ENCODE measurements around the gene STUM. TPM values are rescaled to one million over a fixed set of nuclear protein-coding genes. Genes with fewer than 3 reads are reported as not detected.
"Not testable (repeated sequence)": the region's sequence is repeated elsewhere in the genome, so short reads cannot be mapped to it uniquely, and the experiment has no call there.

STUM gene
- total and polyA plus RNA-seq, 10 of the 15 experiments (the other 5 are each of a cell fraction or from before 2014, with no cell fraction given), result under 0.01 to 0.15 (median 0.09) TPM; not detected in 5

DNA sequence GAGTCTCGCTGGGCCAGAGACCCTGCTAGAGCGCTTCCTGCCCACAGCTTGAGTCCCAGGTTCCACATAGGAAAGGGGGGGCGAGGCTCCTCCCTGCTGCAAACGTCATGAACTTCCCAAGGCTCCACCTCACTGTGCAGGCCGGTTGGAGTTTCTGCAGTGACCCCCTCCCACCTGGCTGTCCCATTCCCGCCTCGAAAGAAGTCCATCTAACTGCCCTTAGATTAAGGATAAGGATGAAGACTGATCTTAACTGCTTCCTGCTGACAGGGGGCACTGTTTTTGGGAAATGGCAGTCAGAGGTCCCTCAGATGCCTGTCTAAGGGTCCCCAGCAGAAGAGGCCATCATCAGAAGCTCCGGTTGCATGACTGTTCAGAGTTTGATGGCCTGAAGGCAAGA lies 62.7 kb downstream of the STUM start:
- no peak overlapping the region for H3K9ac ChIP-seq (ENCODE audit: control insufficient read depth, insufficient read depth, low read length)
- ChIA-PET RAD21 (ENCODE audit: unreplicated experiment) (no interaction called here), CTCF (interaction anchor here (0.9 kb wide), 1 partner anchor 8 kb away, joined by 3 read pairs; no protein-coding TSS in a partner anchor), POLR2A (no interaction called here), SMC1A (ENCODE audit: uncharacterized antibody, unreplicated experiment) (no interaction called here)
- no peaks in the 10 kb centered on the region for H3K79me2 ChIP-seq (ENCODE audit: control insufficient read depth, insufficient read depth, low read length)
- in situ Hi-C loops (cut with MboI), result no loop called here
- no peak overlapping the region for H3K4me3 ChIP-seq
- intact Hi-C loops (cut with micrococcal nuclease; ENCODE audit: unreplicated experiment), result no loop called here
- no peaks in the 10 kb centered on the region for H4K20me1 ChIP-seq (ENCODE audit: control insufficient read depth, insufficient read depth)
- no peak for DNase-seq (ENCODE audit: low read depth, low spot score)
- H3K9me3 ChIP-seq (replicated peaks; ENCODE audit: control insufficient read depth, insufficient read depth, low read length), result no peaks in the 10 kb centered on the region
- peaks cover 0 to 1% of the 10 kb centered on the region in 2 experiments; a peak in 2 of 4 replicates for H3K27me3 ChIP-seq (replicated peaks in 1 of 2; ENCODE audit: control insufficient read depth in 2 of 2, insufficient read depth in 2 of 2, low read length in 1 of 2)
- no peaks in the 10 kb centered on the region for H3K4me1 ChIP-seq (ENCODE audit: control insufficient read depth, insufficient read depth, low read length)
- no peak overlapping the region for H3K4me2 ChIP-seq (ENCODE audit: control insufficient read depth, insufficient read depth)
- TF ChIP-seq SP1 (IDR thresholded peaks at IDR 0.05; ENCODE audit: low read depth, low read length) (no peak), CBX3 (IDR thresholded peaks at IDR 0.05; ENCODE audit: borderline replicate concordance, low read depth) (no peak), GATAD2B (conservative IDR thresholded peaks at IDR 0.05; ENCODE audit: low read depth) (no peak), FOXM1 (IDR thresholded peaks at IDR 0.05; ENCODE audit: low read depth, low read length) (no peak), MEF2A (IDR thresholded peaks at IDR 0.05; ENCODE audit: insufficient read depth, low read depth, low read length) (no peak)
- TF ChIP-seq, protein P1, sequence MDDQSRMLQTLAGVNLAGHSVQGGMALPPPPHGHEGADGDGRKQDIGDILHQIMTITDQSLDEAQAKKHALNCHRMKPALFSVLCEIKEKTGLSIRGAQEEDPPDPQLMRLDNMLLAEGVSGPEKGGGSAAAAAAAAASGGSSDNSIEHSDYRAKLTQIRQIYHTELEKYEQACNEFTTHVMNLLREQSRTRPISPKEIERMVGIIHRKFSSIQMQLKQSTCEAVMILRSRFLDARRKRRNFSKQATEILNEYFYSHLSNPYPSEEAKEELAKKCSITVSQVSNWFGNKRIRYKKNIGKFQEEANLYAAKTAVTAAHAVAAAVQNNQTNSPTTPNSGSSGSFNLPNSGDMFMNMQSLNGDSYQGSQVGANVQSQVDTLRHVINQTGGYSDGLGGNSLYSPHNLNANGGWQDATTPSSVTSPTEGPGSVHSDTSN (IDR thresholded peaks at IDR 0.05; ENCODE audit: insufficient replicate concordance, low read depth, low read length), result no peak
- no peak overlapping the region for H2AFZ ChIP-seq (ENCODE audit: control insufficient read depth, low read depth, low read length)
- no peak overlapping the region for H3K27ac ChIP-seq (ENCODE audit: control insufficient read depth, insufficient read depth)
- no peak for FAIRE-seq
- ATAC-seq, result no peak
- H3K36me3 ChIP-seq (ENCODE audit: control insufficient read depth in 2 of 2, insufficient read depth in 2 of 2, low read length in 1 of 2), result no peaks in the 10 kb centered on the region
- 21% methylated on average over 8 of the region's 8 CpGs for WGBS (ENCODE audit: insufficient coverage, insufficient replicate concordance, low lambda C conversion rate, missing lambda C conversion rate)
- BruUV-seq (replicated peaks), result no TSS peak

DNA sequence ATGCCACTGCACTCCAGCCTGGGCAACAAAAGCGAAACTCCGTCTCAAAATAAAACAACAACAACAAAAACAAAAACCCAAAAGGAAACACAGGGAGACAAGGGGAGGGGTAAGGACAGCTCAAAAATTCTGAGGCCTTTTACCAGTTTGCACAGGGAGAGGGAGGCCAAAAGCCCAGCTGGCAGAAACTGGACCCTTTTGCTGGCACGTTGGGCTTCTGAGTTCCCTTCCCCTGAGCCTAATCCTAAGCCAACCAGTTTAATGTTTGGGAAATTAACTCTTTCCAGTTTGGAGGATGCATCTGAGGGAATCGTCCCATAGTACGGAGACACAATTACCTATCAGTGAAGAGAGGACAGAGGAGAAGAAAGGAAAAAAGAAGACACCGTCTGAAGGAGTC lies 63.4 kb downstream of the STUM start:
- SMC1A ChIA-PET (ENCODE audit: uncharacterized antibody, unreplicated experiment); POLR2A ChIA-PET; intact Hi-C loops (cut with micrococcal nuclease; ENCODE audit: unreplicated experiment); H3K36me3 ChIP-seq (ENCODE audit: control insufficient read depth in 2 of 2, insufficient read depth in 2 of 2, low read length in 1 of 2); FAIRE-seq; RAD21 ChIA-PET (ENCODE audit: unreplicated experiment); H3K4me2 ChIP-seq (ENCODE audit: control insufficient read depth, insufficient read depth); H4K20me1 ChIP-seq (ENCODE audit: control insufficient read depth, insufficient read depth); ATAC-seq; DNase-seq (ENCODE audit: low read depth, low spot score); H3K9ac ChIP-seq (ENCODE audit: control insufficient read depth, insufficient read depth, low read length); H3K4me3 ChIP-seq; in situ Hi-C loops (cut with MboI); H2AFZ ChIP-seq (ENCODE audit: control insufficient read depth, low read depth, low read length); H3K27ac ChIP-seq (ENCODE audit: control insufficient read depth, insufficient read depth); H3K27me3 ChIP-seq (replicated peaks in 1 of 2; ENCODE audit: control insufficient read depth in 2 of 2, insufficient read depth in 2 of 2, low read length in 1 of 2); BruUV-seq (replicated peaks); H3K4me1 ChIP-seq (ENCODE audit: control insufficient read depth, insufficient read depth, low read length); H3K9me3 ChIP-seq (replicated peaks; ENCODE audit: control insufficient read depth, insufficient read depth, low read length); H3K79me2 ChIP-seq (ENCODE audit: control insufficient read depth, insufficient read depth, low read length): not testable (repeated sequence)
- CTCF ChIA-PET, result interaction anchor here (0.8 to 0.9 kb wide), 2 partner anchors 9 to 10 kb away, joined by 3 read pairs; no protein-coding TSS in a partner anchor
- WGBS (ENCODE audit: insufficient coverage, insufficient replicate concordance, low lambda C conversion rate, missing lambda C conversion rate), result 43% methylated on average over 6 of the region's 6 CpGs
